GM19467 (cell line): ENCODE data around the gene CD81.
"Not testable (repeated sequence)": the region's sequence is repeated elsewhere in the genome, so short reads cannot be mapped to it uniquely, and the experiment has no call there.

Source experiments
- ATAC-seq: cut with Tn5 transposase; IDR thresholded peaks from one replicate; pipeline ENCODE4 v1.9.1; 2021; ENCODE audit warnings: mild to moderate bottlenecking, moderate library complexity; ENCODE audit not compliant: unreplicated experiment

Gene CD81

DNA sequence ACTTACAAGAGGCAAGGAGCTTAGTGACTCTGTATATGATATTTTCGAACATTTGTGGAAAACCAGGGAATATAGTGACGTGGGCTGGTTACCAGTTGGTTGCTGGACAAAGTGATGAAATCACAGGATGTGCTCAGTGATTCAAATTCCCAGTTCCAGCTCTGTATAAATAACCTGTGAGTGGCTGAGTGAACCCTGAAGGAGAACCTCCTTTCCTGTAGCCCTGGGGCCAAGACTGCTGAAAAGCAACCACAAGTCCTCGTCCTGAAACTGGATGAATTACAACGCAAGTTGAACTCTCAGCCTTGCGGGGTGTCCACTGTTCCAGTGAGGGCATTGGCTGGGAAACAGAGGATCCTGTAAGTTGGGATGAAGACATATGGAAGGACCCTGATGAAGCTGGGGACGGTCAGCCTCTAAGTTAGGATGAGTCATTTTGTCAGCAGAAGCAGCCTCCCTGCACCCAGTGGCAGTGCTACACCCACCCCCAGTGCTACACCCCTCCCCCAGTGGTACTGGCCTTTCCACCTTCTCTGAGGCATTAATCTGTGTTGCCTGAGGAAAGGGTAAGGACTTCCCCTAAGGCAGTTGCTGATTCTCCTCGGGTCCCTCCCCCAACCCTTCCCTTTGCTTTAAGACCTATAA, 22.0 kb upstream of the CD81 start:
- ATAC-seq: no peak

DNA sequence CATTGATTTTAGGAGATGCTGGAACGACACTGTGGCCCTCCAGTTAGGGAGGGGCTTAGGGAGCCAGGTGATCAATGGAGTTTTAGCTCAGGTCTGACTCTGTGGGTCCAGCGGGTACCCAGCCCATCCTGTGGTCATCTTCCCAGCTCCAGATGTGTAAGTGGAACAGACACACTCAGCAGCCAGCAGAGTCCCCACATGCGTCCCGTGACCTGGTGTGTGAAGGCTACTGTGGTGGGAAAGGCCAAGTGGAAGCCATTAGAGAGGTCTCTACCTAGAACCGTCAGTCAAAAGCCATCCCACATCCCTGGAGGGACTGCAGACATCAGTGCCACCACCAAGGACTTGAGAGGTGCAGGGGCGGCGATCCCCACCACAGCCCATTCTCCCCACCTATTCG, 19.9 kb upstream of the CD81 start:
- ATAC-seq: no peak

DNA sequence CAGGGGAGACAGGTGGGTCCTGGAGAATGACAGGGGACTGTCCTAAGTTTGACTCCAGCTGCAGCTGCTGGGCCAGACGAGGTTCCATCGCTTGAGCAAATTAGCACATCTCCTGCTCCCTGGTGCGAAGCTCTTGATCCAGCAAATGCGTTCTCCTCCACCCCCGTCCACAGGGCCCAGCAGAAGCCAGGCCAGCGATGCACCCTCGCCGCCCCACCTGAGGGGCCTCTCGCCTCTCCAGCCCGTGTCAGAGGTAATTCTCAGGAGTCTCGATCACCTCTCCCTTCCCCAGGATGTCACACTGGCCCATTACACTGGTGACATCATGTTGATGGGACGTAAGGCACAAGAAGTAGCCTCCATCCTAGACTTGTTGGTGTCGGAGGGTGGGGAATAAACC, 19.5 kb upstream of the CD81 start:
- not testable (repeated sequence) for ATAC-seq

DNA sequence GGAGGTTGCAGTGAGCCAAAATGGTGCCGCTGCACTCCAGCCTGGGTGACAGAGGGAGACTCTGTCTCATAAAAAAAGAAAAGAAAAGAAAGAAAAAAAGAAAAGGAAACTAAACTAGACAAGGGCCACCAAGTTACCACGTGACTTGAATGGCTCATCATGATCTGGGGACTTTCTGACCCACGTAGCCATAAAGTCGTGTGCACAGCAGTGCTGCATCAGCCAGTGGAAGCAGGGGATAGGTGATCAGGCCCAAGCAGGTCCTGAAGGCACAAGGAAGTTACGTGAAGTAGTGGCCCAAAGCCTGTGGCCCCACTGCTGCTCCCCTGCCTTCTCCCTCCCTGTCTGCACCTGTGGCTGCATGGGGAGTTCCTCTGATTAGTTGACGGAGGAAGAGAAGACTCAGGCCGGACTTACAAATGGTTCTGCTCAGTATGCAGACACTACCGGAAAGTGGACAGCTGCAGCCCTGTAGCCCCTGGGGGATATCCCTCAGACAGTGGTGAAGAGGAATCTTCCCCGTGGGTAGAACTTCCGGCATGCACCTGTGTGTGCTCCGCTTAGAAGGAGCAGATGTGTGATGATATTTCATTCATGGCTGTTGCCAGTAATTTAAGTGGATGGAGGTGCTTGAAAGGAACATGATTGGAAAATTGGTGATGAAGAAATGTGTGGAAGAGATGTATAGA, 18.2 kb upstream of the CD81 start:
- ATAC-seq: no peak

DNA sequence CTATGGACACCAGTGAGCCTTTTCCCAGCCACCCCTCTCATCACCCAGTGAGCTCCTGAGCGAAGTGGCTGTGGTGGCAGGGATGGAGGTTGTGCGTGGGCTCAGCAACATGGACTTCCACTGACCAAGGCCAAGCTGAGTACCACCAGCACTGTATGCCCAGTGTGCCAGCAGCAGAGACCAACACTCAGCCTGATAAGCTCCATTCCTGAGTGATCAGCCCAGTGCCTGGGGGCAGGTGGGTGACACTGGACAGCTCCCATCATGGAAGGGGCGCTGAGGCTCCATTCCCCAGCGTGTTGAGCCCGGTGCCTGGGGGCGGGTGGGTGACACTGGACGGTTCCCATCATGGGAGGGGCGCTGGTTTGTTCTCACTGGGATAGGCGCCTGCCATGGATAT, 17.6 kb upstream of the CD81 start:
- no peak for ATAC-seq

DNA sequence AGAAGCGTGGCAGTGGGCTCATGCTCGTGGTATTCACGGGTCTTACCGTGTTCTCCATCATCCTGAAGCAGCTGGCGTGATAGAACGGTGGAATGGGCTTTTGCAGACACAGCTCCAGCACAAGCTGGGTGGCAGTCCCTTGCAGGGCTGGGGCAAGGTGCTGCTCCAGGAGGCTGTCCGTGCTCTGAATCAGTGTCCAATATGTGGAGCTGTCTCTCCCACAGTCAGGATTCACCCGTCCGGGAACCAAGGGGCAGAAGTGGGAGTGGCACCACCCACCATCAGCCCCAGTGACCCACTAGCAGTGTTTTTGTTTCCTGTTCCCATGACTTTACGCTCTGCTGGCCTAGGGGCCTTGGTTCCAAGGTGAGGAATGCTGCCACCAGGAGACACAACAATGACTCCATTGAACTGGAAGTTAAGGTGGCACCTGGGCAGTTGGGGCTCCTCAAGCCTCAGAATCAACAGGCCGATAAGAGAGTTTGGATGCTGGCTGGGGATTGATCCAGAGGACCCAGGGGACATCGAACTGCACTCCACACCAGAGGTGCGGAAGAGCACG, 16.9 kb upstream of the CD81 start:
- no peak for ATAC-seq

DNA sequence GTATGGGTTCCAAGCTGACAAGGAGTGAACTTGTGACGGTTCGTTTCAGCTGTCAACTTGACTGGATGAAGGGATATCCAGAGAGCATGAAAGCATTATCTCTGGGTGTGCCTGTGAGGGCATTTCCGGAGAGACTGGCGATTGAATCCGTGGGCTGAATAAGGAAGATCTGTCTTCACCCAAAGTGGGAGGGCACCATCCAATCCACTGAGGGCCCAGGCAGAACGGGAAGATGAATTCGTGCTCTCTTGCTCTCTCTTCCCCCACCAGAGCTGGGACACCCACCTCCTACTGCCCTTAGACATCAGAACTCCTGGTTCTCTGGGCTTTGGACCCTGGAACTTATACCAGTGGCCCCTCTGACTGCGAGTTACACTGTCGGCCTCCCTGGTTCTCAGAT, 15.5 kb upstream of the CD81 start:
- no peak for ATAC-seq

DNA sequence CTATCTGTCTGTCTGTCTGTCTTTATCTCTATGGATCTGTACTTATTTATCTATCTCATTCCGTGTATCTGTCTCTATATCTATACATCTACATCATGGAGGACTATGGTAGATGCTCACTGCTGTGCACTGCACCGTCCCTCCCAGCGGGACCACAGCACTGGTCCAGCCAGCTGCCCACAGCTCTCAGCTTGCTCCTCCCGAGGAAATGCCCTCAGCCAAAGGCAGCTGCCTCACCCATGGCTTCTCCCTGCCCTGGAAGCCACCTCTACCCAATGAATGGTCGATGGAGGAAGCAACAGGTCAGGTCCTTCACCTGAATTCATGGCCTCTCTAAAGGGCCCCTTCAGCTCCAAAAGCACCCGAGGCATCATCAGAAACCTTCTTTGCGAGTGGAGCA, 14.7 kb upstream of the CD81 start:
- no peak for ATAC-seq

DNA sequence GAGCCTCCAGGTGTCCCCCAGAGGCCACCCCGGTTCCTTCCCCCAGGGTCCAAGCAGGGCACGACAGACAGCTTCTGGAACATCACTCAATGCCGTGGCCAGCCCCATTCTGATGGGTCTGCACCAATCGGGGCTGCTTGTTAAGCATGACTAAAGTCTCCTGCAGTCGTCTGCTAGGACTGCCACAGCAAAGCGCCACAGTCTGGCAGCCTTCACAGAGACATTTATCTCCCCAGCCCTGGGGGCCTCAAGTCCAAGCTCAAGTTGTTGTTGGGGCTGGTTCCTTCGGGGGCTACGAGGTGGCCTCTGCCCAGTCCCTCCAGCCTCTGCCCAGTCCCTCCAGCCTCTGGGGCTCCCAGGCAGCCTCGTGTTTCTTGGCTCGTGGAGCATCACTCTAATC, 14.0 kb upstream of the CD81 start:
- ATAC-seq: no peak

DNA sequence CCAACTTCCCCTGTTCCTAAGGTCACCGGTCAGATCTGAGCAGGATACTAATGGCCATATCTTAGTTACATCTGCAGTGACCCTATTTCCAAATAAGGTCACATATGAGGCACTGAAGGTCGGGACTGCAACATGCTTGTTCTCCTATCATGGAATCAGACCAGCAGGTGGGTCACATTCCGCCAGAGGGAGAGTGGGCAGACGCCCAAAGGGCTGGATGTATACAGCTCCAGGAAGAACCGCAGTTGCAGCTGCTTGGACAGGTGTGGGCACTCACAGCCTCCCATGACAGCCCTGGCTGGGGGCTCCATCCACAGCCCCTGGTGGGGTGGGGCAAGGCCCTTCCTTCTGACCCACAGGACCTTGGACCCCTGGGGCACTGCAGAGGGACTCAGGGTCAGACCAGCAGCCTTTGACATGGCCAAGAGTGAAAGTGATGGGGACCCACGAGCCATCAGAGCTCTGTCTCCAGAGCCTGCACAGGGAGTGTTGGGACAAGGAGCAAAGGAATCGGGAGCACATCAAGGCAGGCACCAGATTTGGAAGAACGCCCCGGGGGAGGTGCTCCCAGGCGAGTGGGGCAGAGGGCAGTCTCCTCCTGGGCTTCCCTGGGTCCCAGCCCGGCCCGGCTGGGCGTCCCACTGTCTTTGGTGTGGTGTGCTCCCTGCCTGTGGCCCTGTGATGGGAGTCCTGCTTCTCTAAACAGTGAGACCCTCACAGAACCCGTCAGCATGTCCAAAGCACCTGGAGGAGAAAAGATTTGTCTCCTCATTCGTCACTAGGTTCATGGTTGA, 13.3 kb upstream of the CD81 start:
- ATAC-seq: no peak

DNA sequence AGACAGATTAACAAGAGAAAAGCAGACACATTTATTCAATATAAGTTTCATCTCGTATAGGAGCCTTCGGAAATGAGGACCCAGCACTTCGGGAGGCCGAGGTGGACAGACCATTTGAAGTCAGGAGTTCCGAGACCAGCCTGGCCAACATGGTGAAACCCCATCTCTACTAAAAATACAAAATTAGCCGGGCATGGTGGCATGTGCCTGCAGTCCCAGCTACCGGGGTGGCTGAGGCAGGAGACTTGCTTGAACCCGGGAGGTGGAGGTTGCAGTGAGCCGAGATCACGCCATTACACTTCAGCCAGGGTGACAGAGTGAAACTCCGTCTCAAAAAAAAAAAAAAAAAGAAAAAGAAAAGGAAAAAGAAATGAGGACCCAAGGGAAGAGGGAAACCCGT, 12.7 kb upstream of the CD81 start:
- not testable (repeated sequence) for ATAC-seq

DNA sequence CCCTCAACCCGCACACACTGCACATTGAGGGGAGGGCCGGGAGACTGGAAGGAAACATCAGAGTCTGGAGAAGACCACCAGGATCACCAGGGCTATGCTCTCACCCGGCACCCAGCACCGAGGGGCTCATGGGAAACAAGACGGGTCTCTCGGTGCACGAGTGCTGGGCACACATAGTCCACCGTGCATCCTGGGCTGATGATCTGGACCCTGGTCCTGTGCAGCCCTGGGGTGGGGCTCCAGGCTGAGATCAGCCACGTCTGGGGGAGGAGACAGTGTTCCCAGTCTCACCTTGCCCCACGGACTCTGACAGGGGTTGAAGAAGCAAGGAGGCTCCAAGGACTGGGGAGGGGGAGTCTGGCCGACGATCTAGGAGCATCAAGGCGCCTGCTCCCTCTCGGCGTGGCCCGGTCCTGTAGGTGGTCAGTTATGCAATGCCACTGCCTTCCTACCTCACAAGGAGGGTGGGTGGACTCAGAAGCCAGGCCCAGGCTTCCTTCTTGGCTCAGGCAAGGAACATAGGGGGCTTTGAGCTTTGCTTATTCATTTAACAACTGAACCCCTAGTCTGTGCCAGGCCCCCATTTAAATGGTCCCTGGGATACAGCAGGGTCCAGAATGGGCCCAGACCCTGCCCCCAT, 11.4 kb upstream of the CD81 start:
- no peak for ATAC-seq

DNA sequence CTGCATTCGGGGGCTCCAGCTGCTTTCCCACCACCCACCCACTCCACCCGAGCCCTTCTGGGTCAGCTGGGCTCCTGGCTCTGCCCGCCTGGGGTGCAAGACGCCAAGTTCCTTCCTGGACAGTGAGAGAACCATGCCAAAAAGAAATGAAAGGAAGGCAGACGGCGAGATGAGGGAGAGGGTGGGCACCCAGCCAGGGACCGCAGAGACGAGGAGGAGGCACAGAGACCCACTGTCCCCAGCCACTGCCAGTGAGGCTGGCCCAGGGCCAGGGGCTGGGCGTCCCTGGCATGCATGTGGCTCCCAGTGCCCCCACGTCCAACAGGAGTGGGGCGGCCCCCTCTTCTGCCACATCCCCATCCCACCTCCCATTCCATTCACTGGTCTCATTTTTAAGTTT, 10.8 kb upstream of the CD81 start:
- no peak for ATAC-seq

DNA sequence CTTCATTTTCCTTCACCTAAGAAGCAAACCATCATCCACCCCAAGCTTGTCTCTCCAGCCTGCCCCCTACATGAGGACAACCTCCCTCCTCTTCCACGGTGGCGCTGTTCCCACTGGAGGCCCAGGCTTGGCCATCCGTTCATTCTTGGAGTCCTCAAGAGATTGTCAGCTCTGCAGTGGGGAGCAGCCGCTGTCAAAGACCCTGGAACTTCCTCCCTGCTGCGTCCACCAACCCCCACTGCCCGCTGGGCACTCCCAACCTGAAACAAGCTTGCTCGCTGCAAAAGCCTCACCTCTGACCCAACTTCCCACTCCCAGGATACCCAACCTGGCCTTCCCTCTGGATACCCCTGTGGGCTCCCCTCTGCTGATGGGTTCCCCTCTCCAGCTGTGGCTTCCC, 10.4 kb upstream of the CD81 start:
- no peak for ATAC-seq

DNA sequence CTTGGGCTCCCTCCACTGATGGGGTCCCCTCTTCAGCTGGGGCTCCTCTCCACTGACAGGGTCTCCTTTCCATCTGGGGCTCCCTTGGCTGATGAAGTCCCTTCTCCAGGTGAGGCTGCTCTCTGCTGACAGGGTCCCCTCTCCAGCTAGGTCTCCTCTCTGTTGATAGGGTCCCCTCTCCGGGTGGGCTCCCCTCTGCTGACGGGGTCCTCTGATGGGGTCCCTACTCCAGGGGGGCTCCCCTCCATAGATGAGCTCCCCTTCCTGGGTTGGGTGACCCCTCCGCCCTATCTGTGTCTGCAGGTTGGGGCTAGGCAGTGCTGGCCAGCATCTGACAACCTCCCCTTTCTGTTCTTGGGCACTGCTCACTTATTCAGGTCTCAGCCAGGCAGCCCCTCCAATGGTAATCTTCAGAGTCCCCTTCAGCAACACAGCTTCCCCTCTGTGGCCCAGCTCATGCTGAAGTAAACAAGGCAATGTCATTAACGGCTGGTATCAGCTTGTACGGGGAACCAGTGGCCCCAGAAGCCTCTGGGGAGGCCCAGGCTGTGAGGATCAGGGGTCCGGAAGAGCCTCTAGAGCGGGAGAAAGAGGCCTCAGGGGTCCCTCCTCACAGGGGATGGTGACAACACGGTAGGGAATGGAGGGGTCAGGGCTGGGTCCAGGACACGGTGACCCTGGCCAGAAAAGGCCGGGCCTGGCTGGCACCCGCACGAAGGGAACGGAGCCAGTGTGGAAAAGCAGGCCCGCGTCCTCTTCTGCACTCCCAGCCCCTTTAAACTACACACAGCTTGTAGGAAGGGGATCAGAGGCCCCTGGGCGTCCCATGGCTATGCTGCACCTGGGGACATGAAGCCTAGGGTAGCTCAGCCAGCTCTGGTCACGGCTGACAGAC, 9.6 kb upstream of the CD81 start:
- no peak for ATAC-seq

DNA sequence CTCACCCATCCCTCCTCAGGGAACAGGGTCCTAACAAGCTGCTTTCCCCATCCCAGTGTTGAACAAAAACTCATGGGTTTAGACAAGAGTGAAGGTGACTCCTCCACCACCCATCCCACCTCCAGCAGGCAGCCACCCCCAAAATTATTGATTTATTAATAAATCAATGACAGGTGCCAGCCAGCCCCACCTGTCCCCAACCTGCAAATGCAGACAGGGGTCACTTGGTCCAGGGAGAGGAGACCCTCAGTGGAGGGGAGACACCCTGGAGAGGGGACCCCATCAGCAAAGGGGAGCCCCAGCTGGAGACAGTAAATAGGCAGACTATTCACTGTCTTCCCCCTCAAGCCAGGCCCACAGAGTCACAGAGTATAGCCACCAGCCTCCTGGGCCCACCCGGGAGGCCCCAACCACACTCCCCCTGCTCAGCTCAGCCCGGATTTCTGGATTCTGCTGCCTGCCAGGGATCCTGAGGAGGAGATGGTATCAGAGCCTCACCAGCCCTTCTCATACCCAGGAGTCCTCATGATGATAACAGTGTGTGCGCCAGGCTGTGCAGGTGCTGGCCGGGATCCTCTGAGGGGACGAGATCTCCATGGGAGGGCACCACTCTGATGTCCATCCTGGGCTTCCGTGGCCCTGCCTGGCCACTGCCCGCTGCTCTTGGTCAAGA, 8.8 kb upstream of the CD81 start:
- no peak for ATAC-seq

DNA sequence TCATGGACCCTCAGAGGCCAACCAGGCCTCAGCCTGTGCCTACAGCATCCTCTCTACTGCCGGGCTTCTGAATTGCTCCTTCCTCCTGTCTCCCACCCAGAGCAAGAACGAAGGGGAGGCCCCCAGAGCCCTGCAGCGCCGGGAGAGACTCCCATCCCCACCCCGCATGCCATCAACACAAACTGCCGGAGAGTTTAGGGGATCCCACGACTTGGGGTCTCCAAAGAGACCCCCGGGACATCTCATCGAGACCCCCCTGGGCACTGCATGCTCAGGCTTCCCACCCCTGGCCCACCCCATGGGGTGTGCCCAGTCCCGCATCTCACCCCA, 8.3 kb upstream of the CD81 start:
- ATAC-seq: no peak

DNA sequence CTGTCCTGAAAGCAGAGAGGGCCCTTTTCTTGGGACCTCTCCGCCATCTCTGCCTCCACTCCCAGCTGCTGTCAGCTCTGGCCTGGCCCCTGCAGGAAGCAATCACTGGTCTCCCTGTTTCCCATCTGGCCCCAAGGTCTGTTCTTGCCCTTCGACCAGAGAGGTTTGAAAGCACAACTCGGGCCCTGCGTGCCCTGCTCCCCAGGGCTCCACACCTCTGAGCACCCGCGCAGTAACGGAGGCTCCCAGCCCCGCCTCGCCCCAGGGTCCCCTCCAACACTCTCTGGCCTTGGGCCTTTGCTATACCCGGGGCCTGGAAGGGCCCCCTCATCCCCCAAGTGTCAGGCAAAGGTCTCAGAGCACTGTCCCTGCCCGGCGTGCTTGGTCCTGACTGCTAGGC, 7.8 kb upstream of the CD81 start:
- ATAC-seq: no peak

DNA sequence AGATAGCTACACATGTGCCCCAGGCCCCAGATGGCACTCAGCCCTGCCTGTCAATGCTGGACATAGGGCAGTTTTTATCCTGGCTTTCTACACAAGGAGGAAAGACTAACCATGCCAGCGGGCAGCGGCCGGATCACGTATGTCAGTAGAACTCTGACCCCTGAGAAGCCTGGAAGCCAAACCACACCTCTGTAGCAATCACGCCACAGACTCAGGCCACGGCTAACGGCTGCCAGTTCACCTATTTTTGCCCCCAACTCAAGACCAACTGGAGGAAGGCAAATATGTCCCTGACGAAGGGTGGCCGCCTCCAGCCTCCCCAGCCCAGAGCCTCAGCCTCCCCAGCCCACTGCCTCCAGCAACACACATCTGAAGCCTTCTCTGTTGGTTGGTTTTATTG, 7.2 kb upstream of the CD81 start:
- ATAC-seq: no peak
